Osteocyte (in vitro differentiated cells): ENCODE measurements around the gene TPCN1. TPM values are rescaled to one million over a fixed set of nuclear protein-coding genes. Genes with fewer than 3 reads are reported as not detected.

Source experiments
- DNase-seq: peaks from one replicate; pipeline ENCODE4 v3.0.0; 2021; ENCODE audit warnings: mixed read lengths; ENCODE audit not compliant: unreplicated experiment; ENCODE audit errors: extremely low spot score
- H3K27ac Mint-ChIP-seq: one replicate; pipeline ENCODE4 v1.8.0; 2021; ENCODE audit warnings: mild to moderate bottlenecking, mixed read lengths; ENCODE audit not compliant: unreplicated experiment
- H3K27me3 Mint-ChIP-seq: one replicate; pipeline ENCODE4 v1.8.0; 2021; ENCODE audit warnings: mixed read lengths; ENCODE audit not compliant: unreplicated experiment
- H3K36me3 Mint-ChIP-seq: one replicate; pipeline ENCODE4 v1.8.0; 2021; ENCODE audit warnings: mixed read lengths; ENCODE audit not compliant: unreplicated experiment
- H3K4me1 Mint-ChIP-seq: one replicate; pipeline ENCODE4 v1.8.0; 2021; ENCODE audit warnings: mixed read lengths; ENCODE audit not compliant: unreplicated experiment
- H3K4me3 Mint-ChIP-seq: one replicate; pipeline ENCODE4 v1.8.0; 2021; ENCODE audit warnings: mild to moderate bottlenecking, moderate library complexity, mixed read lengths; ENCODE audit not compliant: unreplicated experiment
- H3K9me3 Mint-ChIP-seq: one replicate; pipeline ENCODE4 v1.8.0; 2021; ENCODE audit warnings: mixed read lengths; ENCODE audit not compliant: unreplicated experiment
- CTCF ChIP-seq: fragments of 200-600 bp; sonication (generic); IDR thresholded peaks from 2 replicates; pipeline ENCODE4 v1.5.0; 2021; ENCODE audit warnings: antibody characterized with exemption, mild to moderate bottlenecking, moderate library complexity
- total RNA-seq: library from RNA; stranded (reverse); gene quantifications from 2 replicates; pipeline ENCODE4 v1.2.1, GENCODE V29; 2021

TPCN1 gene
- total RNA-seq, 1 donor from 2014 or later = 80.6 TPM

- H3K4me3 Mint-ChIP-seq = no peak overlapping the region
- H3K36me3 Mint-ChIP-seq = peaks cover 18% of the 10 kb centered on the region
- DNase-seq = no peak
- H3K27me3 Mint-ChIP-seq = no peaks in the 10 kb centered on the region
- peaks cover 14% of the 10 kb centered on the region for H3K4me1 Mint-ChIP-seq
- no peak for TF ChIP-seq CTCF
- H3K9me3 Mint-ChIP-seq = no peaks in the 10 kb centered on the region
- no peak overlapping the region for H3K27ac Mint-ChIP-seq
Observed at GRCh38 chr12:113266106-113266895, 45.0 kb downstream of the TPCN1 start.

GRCh38 chr12:113267621-113268020, 46.4 kb downstream of the TPCN1 start:
- Mint-ChIP-seq H3K4me3 (no peak overlapping the region), H3K27ac (no peak overlapping the region), H3K27me3 (no peaks in the 10 kb centered on the region), H3K9me3 (no peaks in the 10 kb centered on the region), H3K36me3 (peaks cover 21% of the 10 kb centered on the region), H3K4me1 (peaks cover 23% of the 10 kb centered on the region)
- no peak for DNase-seq
- no peak for TF ChIP-seq CTCF

- H3K36me3 Mint-ChIP-seq = peaks cover 19% of the 10 kb centered on the region
- no peaks in the 10 kb centered on the region for H3K9me3 Mint-ChIP-seq
- no peak for DNase-seq
- peaks cover 28% of the 10 kb centered on the region for H3K4me1 Mint-ChIP-seq
- H3K27me3 Mint-ChIP-seq = no peaks in the 10 kb centered on the region
- H3K27ac Mint-ChIP-seq = no peak overlapping the region
- no peak overlapping the region for H3K4me3 Mint-ChIP-seq
- no peak for TF ChIP-seq CTCF
Observed at GRCh38 chr12:113268136-113268535, 46.9 kb downstream of the TPCN1 start.

- Mint-ChIP-seq H3K27ac (no peak overlapping the region), H3K4me3 (no peak overlapping the region), H3K36me3 (peaks cover 19% of the 10 kb centered on the region), H3K9me3 (no peaks in the 10 kb centered on the region), H3K27me3 (no peaks in the 10 kb centered on the region), H3K4me1 (peaks cover 32% of the 10 kb centered on the region)
- no peak for TF ChIP-seq CTCF
- no peak for DNase-seq
Observed at GRCh38 chr12:113268621-113269020, 47.4 kb downstream of the TPCN1 start.

GRCh38 chr12:113269257-113269943, 48.1 kb downstream of the TPCN1 start:
- DNase-seq = no peak
- H3K9me3 Mint-ChIP-seq = no peaks in the 10 kb centered on the region

More at GRCh38 chr12:113269257-113269943, 48.1 kb downstream of the TPCN1 start:
- TF ChIP-seq CTCF = no peak
- Mint-ChIP-seq H3K36me3 (peaks cover 20% of the 10 kb centered on the region), H3K27me3 (no peaks in the 10 kb centered on the region), H3K27ac (no peak overlapping the region), H3K4me1 (peaks cover 32% of the 10 kb centered on the region), H3K4me3 (no peak overlapping the region)
